Inflammatory macrophage treated with lipopolysaccharide for 1 hour (primary cell): ENCODE results near the gene DAZAP1.
A peak's percentile ranks its signal among the peaks of the same experiment; 100 is the strongest.

Experiments
- DNase-seq, 2 donors: peaks; one replicate each; pipeline ENCODE4 v3.0.0-alpha.2; 2020 to 2022

DAZAP1 gene

GRCh38 chr19:1460033-1460995, 52.9 kb downstream of the DAZAP1 start:
- DNase-seq: no peak

GRCh38 chr19:1461862-1462261, 54.5 kb downstream of the DAZAP1 start:
- no peak for DNase-seq

GRCh38 chr19:1465191-1466016, 58.0 kb downstream of the DAZAP1 start:
- DNase-seq: peak in 1 of 2 donors; percentile 34

- no peak for DNase-seq
These were observed 58.7 kb downstream of the DAZAP1 start for GRCh38 chr19:1466018-1466460.

GRCh38 chr19:1466461-1467214, 59.3 kb downstream of the DAZAP1 start:
- DNase-seq: no peak

- no peak for DNase-seq
These were observed 59.8 kb downstream of the DAZAP1 start for GRCh38 chr19:1467215-1467489.

- no peak for DNase-seq
These were observed 60.3 kb downstream of the DAZAP1 start for GRCh38 chr19:1467490-1468273.

GRCh38 chr19:1468274-1468820, 61.0 kb downstream of the DAZAP1 start:
- no peak for DNase-seq

- peak; percentile 8 to 34 for DNase-seq
These were observed 61.5 kb downstream of the DAZAP1 start for GRCh38 chr19:1468821-1469254.

GRCh38 chr19:1469255-1470054, 62.1 kb downstream of the DAZAP1 start:
- DNase-seq: no peak

GRCh38 chr19:1470055-1470304, 62.6 kb downstream of the DAZAP1 start:
- DNase-seq: no peak

GRCh38 chr19:1470305-1471009, 63.1 kb downstream of the DAZAP1 start:
- no peak for DNase-seq

GRCh38 chr19:1471010-1471514, 63.7 kb downstream of the DAZAP1 start:
- DNase-seq: no peak

GRCh38 chr19:1471515-1472160, 64.3 kb downstream of the DAZAP1 start:
- DNase-seq: peak in 1 of 2 donors; percentile 44

GRCh38 chr19:1472231-1473084, 65.1 kb downstream of the DAZAP1 start:
- DNase-seq: no peak

- DNase-seq: no peak
These were observed 65.9 kb downstream of the DAZAP1 start for GRCh38 chr19:1473085-1473851.

GRCh38 chr19:1474011-1474764, 66.8 kb downstream of the DAZAP1 start:
- DNase-seq: no peak
